ENCODE measurements around the gene C4orf50.

DNA sequence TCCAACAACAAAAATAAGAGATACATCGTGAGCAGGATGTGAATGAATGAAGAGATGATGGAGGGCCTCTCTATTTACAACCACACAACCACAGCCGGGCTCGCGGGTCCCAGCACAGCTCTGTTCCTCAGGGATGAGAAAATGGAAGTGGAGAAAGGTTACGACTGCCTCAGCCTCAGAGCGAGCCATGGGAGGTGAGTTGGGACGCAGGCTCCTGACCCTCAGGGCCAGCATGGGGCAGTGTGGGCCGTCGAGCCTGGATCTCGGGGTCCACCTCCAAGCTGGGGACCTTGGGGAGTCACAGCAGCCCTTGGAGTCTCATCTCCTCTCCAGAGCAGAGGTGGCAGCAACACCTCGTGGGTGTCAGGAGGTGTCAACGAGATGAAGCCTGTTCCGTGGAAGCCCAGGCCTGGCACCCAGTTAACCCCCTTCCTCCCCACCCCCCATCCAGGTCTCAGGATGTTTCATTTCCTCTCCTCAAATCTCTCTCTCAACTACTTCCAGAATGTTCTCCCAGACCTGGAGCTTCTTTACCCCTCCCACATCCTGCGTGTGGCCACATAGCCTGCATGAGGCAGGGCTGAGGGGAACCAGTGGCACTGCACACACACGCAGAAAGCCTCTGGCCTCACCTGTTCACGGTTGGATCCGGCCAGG lies 25.9 kb downstream of the C4orf50 start:
- TF ChIP-seq, protein P1, sequence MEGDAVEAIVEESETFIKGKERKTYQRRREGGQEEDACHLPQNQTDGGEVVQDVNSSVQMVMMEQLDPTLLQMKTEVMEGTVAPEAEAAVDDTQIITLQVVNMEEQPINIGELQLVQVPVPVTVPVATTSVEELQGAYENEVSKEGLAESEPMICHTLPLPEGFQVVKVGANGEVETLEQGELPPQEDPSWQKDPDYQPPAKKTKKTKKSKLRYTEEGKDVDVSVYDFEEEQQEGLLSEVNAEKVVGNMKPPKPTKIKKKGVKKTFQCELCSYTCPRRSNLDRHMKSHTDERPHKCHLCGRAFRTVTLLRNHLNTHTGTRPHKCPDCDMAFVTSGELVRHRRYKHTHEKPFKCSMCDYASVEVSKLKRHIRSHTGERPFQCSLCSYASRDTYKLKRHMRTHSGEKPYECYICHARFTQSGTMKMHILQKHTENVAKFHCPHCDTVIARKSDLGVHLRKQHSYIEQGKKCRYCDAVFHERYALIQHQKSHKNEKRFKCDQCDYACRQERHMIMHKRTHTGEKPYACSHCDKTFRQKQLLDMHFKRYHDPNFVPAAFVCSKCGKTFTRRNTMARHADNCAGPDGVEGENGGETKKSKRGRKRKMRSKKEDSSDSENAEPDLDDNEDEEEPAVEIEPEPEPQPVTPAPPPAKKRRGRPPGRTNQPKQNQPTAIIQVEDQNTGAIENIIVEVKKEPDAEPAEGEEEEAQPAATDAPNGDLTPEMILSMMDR (IDR thresholded peaks at IDR 0.05), result no peak
- no peak for TF ChIP-seq POLR2A (IDR thresholded peaks at IDR 0.05)

All from heart left ventricle (tissue), 13 donors.